GM21737 (cell line): ENCODE results near the gene ERC2.

Experiments used
- ATAC-seq: cut with Tn5 transposase; IDR thresholded peaks from one replicate; pipeline ENCODE4 v1.9.1; 2021; ENCODE audit warnings: mild to moderate bottlenecking, moderate library complexity; ENCODE audit not compliant: unreplicated experiment

Gene ERC2

GRCh38 chr3:56428667-56429066 is 39.6 kb downstream of the ERC2 start:
- no peak for ATAC-seq

GRCh38 chr3:56424885-56425284 is 43.4 kb downstream of the ERC2 start:
- no peak for ATAC-seq

GRCh38 chr3:56424336-56424735 is 43.9 kb downstream of the ERC2 start:
- ATAC-seq = no peak

- no peak for ATAC-seq
Observed at GRCh38 chr3:56423661-56424099, 44.6 kb downstream of the ERC2 start.

GRCh38 chr3:56422316-56422715 is 46.0 kb downstream of the ERC2 start:
- ATAC-seq = no peak

- ATAC-seq = no peak
Observed at GRCh38 chr3:56421205-56421604, 47.1 kb downstream of the ERC2 start.

GRCh38 chr3:56415652-56416051 is 52.6 kb downstream of the ERC2 start:
- no peak for ATAC-seq

- ATAC-seq = no peak
Observed at GRCh38 chr3:56413911-56414310, 54.4 kb downstream of the ERC2 start.

- no peak for ATAC-seq
Observed at GRCh38 chr3:56411166-56411565, 57.1 kb downstream of the ERC2 start.

- ATAC-seq = no peak
Observed at GRCh38 chr3:56410576-56410975, 57.7 kb downstream of the ERC2 start.

GRCh38 chr3:56409790-56410189 is 58.5 kb downstream of the ERC2 start:
- ATAC-seq = no peak

- no peak for ATAC-seq
Observed at GRCh38 chr3:56408761-56409196, 59.5 kb downstream of the ERC2 start.

- ATAC-seq = no peak
Observed at GRCh38 chr3:56406826-56407515, 61.3 kb downstream of the ERC2 start.

- no peak for ATAC-seq
Observed at GRCh38 chr3:56404884-56405283, 63.4 kb downstream of the ERC2 start.

GRCh38 chr3:56398659-56399058 is 69.6 kb downstream of the ERC2 start:
- no peak for ATAC-seq

GRCh38 chr3:56397798-56398197 is 70.5 kb downstream of the ERC2 start:
- no peak for ATAC-seq

- no peak for ATAC-seq
Observed at GRCh38 chr3:56389183-56389830, 79.0 kb downstream of the ERC2 start.

GRCh38 chr3:56383092-56383491 is 85.2 kb downstream of the ERC2 start:
- no peak for ATAC-seq

GRCh38 chr3:56379723-56380287 is 88.5 kb downstream of the ERC2 start:
- ATAC-seq = no peak

GRCh38 chr3:56375654-56376053 is 92.6 kb downstream of the ERC2 start:
- no peak for ATAC-seq

- ATAC-seq = no peak
Observed at GRCh38 chr3:56373386-56373785, 94.9 kb downstream of the ERC2 start.
